Measurements from ENCODE around the gene CBLC.

The CBLC gene

DNA sequence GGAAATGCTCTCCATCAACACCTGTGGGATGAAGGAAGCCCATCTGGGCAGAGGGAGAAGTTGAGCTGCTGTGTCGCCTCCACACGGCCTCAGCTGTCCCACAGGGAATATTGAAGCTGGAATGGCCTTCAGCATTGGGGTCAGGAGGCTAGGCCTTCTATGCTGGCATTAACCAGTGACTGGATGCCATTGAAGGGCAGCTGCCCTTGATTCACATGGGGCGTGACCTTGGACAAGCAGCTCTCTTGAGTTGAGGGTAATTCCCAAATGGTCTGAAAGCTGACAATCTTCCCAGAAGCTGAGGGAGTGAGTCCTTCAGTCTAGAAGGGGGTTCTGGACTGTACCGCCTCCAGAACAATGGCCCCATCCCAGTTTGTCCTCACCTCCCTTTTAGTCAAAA is 22.5 kb upstream of the CBLC start:
- H3K9ac ChIP-seq = no peak overlapping the region
- no peak overlapping the region for H2AFZ ChIP-seq
- H3K27ac ChIP-seq = peak overlapping the region; percentile 83
- no peak overlapping the region for H3K4me2 ChIP-seq (ENCODE audit: low read length)
- H3K36me3 ChIP-seq (ENCODE audit: control insufficient read depth, insufficient read depth, low read length) = no peaks in the 10 kb centered on the region
- peaks cover 5% of the 10 kb centered on the region for H3K79me2 ChIP-seq
- no peak overlapping the region for H3K4me3 ChIP-seq (ENCODE audit: low read depth, low read length)
- TF ChIP-seq, protein P1, sequence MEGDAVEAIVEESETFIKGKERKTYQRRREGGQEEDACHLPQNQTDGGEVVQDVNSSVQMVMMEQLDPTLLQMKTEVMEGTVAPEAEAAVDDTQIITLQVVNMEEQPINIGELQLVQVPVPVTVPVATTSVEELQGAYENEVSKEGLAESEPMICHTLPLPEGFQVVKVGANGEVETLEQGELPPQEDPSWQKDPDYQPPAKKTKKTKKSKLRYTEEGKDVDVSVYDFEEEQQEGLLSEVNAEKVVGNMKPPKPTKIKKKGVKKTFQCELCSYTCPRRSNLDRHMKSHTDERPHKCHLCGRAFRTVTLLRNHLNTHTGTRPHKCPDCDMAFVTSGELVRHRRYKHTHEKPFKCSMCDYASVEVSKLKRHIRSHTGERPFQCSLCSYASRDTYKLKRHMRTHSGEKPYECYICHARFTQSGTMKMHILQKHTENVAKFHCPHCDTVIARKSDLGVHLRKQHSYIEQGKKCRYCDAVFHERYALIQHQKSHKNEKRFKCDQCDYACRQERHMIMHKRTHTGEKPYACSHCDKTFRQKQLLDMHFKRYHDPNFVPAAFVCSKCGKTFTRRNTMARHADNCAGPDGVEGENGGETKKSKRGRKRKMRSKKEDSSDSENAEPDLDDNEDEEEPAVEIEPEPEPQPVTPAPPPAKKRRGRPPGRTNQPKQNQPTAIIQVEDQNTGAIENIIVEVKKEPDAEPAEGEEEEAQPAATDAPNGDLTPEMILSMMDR (IDR thresholded peaks at IDR 0.05) = no peak
- no peaks in the 10 kb centered on the region for H3K9me3 ChIP-seq (ENCODE audit: control insufficient read depth, low read length)
- no peaks in the 10 kb centered on the region for H3K27me3 ChIP-seq (ENCODE audit: control insufficient read depth, insufficient read depth, low read length)
- peaks cover 26% of the 10 kb centered on the region for H3K4me1 ChIP-seq

DNA sequence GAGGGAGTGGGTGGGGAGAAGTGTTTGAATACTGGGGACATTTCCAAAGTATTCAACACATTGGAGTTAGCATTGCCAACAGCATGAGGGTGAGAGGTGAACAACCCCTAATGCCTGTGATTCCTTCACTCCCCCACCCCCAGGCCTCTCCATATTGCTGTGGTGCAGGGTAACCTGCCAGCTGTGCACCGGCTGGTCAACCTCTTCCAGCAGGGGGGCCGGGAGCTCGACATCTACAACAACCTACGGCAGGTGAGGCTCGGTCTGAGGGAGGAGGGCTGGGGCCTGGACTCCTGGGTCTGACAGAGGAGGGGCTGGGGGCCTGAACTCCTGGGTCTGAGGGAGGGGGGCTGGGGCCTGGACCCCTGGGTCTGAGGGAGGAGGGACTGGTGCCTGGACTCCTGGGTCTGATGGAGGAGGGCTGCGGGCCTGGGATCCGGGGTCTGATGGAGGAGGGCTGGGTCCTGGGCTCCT is 21.6 kb upstream of the CBLC start:
- no peaks in the 10 kb centered on the region for H3K9me3 ChIP-seq (ENCODE audit: control insufficient read depth, low read length)
- TF ChIP-seq, protein P1 (IDR thresholded peaks at IDR 0.05) = no peak
- peaks cover 22% of the 10 kb centered on the region for H3K4me1 ChIP-seq
- H3K27ac ChIP-seq = no peak overlapping the region
- H3K79me2 ChIP-seq = peaks cover 3% of the 10 kb centered on the region
- H2AFZ ChIP-seq = no peak overlapping the region
- H3K4me2 ChIP-seq (ENCODE audit: low read length) = no peak overlapping the region
- H3K9ac ChIP-seq = no peak overlapping the region
- H3K36me3 ChIP-seq (ENCODE audit: control insufficient read depth, insufficient read depth, low read length) = no peaks in the 10 kb centered on the region
- no peaks in the 10 kb centered on the region for H3K27me3 ChIP-seq (ENCODE audit: control insufficient read depth, insufficient read depth, low read length)
- no peak overlapping the region for H3K4me3 ChIP-seq (ENCODE audit: low read depth, low read length)

DNA sequence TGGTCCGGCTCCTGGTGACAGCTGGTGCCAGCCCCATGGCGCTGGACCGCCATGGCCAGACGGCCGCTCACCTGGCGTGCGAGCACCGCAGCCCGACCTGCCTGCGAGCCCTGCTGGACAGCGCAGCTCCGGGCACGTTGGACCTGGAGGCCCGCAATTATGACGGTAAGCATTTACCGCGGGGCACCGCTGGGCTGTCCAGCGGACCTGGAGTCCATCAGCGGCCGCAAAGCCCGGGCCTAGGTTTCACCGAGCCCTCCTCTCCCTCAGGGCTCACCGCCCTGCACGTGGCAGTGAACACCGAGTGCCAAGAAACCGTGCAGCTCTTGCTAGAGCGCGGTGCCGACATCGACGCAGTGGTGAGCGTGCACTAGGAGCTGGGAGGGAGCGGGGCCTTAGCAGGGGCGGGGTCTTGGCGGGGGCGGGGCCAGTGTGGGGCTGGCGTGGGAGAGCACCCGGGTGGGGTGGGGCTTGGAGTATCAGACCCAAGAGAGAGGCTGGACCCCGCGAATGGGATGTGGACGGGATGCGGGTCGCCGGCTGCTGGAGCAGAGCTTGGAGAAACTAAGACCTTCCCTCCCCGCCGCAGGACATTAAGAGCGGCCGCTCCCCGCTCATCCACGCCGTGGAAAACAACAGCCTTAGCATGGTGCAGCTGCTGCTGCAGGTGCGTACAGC is 20.5 kb upstream of the CBLC start:
- no peaks in the 10 kb centered on the region for H3K36me3 ChIP-seq (ENCODE audit: control insufficient read depth, insufficient read depth, low read length)
- TF ChIP-seq, protein P1 (IDR thresholded peaks at IDR 0.05) = no peak
- peak overlapping the region; percentile 96 for H3K4me2 ChIP-seq (ENCODE audit: low read length)
- H3K4me1 ChIP-seq = peaks cover 22% of the 10 kb centered on the region
- peak overlapping the region; percentile 43 for H3K27ac ChIP-seq
- H2AFZ ChIP-seq = peak overlapping the region; percentile 87
- no peaks in the 10 kb centered on the region for H3K9me3 ChIP-seq (ENCODE audit: control insufficient read depth, low read length)
- peaks cover 3% of the 10 kb centered on the region for H3K79me2 ChIP-seq
- peak overlapping the region; percentile 80 for H3K4me3 ChIP-seq (ENCODE audit: low read depth, low read length)
- H3K9ac ChIP-seq = no peak overlapping the region
- H3K27me3 ChIP-seq (ENCODE audit: control insufficient read depth, insufficient read depth, low read length) = no peaks in the 10 kb centered on the region

DNA sequence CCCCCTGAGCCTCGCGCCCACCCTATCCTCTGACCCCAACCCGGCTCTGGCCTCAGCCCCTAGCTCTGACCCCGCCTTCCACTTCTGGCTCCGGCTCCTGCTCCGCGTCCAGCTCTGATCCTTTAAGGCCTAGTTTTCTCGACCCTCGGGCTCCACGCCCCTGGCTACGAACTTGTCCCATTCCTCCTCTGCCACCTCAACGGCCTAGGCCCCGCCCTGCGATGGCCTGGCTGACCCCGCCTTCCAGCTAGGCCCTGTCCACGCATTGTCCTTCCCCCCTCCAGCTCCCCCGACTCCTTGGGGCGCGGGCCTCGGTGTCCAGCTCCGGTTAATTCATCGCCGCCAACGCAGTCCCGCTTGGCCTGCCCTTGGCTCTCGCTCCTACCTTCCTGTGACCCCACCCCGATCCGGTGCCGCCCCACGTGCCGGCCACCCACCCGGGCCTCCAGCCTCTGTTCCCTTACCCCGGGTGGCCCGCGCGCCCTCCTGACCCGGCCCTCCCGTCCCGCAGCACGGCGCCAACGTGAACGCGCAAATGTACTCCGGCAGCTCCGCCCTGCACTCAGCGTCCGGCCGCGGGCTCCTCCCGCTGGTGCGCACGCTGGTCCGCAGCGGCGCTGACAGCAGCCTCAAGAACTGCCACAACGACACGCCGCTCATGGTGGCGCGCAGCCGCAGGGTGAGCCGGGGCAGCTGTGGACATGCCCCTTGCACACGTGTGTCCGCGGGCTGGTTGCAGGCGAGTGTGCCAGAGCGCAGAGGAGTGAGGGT is 19.8 kb upstream of the CBLC start:
- Histone ChIP-seq H3K36me3 (ENCODE audit: control insufficient read depth, insufficient read depth, low read length) (no peaks in the 10 kb centered on the region), H3K9me3 (ENCODE audit: control insufficient read depth, low read length) (no peaks in the 10 kb centered on the region), H3K4me1 (peaks cover 16% of the 10 kb centered on the region), H3K27me3 (ENCODE audit: control insufficient read depth, insufficient read depth, low read length) (no peaks in the 10 kb centered on the region), H3K4me3 (ENCODE audit: low read depth, low read length) (peak overlapping the region; percentile 80), H2AFZ (peak overlapping the region; percentile 87), H3K4me2 (ENCODE audit: low read length) (peak overlapping the region; percentile 96), H3K79me2 (no peaks in the 10 kb centered on the region), H3K9ac (no peak overlapping the region), H3K27ac (peak overlapping the region; percentile 43)
- TF ChIP-seq, protein P1 (IDR thresholded peaks at IDR 0.05) = peak; percentile 51

Measured in parathyroid adenoma (tissue), 2 donors.